Stimulated activated CD8-positive, alpha-beta memory T cell treated with anti-CD3 and anti-CD28 coated beads, Interleukin-7, amount 100 ng/mL, for 24 hours (primary cell): ENCODE data around the gene ADCY3.

Experiments
- DNase-seq: peaks from one replicate; pipeline ENCODE4 v3.0.0-alpha.2; 2020; ENCODE audit warnings: low read depth

The ADCY3 gene

GRCh38 chr2:24903161-24904103 lies 16.6 kb downstream of the ADCY3 start:
- DNase-seq: no peak

GRCh38 chr2:24899361-24899910 lies 20.6 kb downstream of the ADCY3 start:
- no peak for DNase-seq

GRCh38 chr2:24898122-24899109 lies 21.6 kb downstream of the ADCY3 start:
- no peak for DNase-seq

GRCh38 chr2:24894750-24895149 lies 25.3 kb downstream of the ADCY3 start:
- no peak for DNase-seq

- no peak for DNase-seq
Observed at GRCh38 chr2:24893934-24894333, 26.1 kb downstream of the ADCY3 start.

GRCh38 chr2:24892928-24893327 lies 27.1 kb downstream of the ADCY3 start:
- DNase-seq: no peak

GRCh38 chr2:24891201-24891600 lies 28.8 kb downstream of the ADCY3 start:
- no peak for DNase-seq

GRCh38 chr2:24889221-24889620 lies 30.8 kb downstream of the ADCY3 start:
- no peak for DNase-seq

- DNase-seq: no peak
Observed at GRCh38 chr2:24888177-24888576, 31.9 kb downstream of the ADCY3 start.

- no peak for DNase-seq
Observed at GRCh38 chr2:24887307-24887874, 32.6 kb downstream of the ADCY3 start.

GRCh38 chr2:24886691-24887304 lies 33.2 kb downstream of the ADCY3 start:
- no peak for DNase-seq

- no peak for DNase-seq
Observed at GRCh38 chr2:24886126-24886501, 33.9 kb downstream of the ADCY3 start.

GRCh38 chr2:24885221-24886125 lies 34.6 kb downstream of the ADCY3 start:
- DNase-seq: no peak

- DNase-seq: no peak
Observed at GRCh38 chr2:24883946-24884345, 36.1 kb downstream of the ADCY3 start.

GRCh38 chr2:24881623-24882022 lies 38.4 kb downstream of the ADCY3 start:
- no peak for DNase-seq

GRCh38 chr2:24881158-24881557 lies 38.9 kb downstream of the ADCY3 start:
- no peak for DNase-seq

GRCh38 chr2:24878341-24878740 lies 41.7 kb downstream of the ADCY3 start:
- DNase-seq: no peak

- DNase-seq: no peak
Observed at GRCh38 chr2:24877646-24878045, 42.4 kb downstream of the ADCY3 start.

- DNase-seq: no peak
Observed at GRCh38 chr2:24877067-24877466, 43.0 kb downstream of the ADCY3 start.

- DNase-seq: no peak
Observed at GRCh38 chr2:24875901-24876300, 44.1 kb downstream of the ADCY3 start.

- DNase-seq: no peak
Observed at GRCh38 chr2:24875272-24875671, 44.8 kb downstream of the ADCY3 start.
